Lower lobe of right lung (tissue), 2 donors: ENCODE results near the gene FANK1. TPM values are rescaled to one million over a fixed set of nuclear protein-coding genes. Genes with fewer than 3 reads are reported as not detected.
"Not testable (repeated sequence)": the region's sequence is repeated elsewhere in the genome, so short reads cannot be mapped to it uniquely, and the experiment has no call there.

ENCODE experiments used
- ATAC-seq, 2 donors: fragments of 200-7000 bp; cut with Tn5 transposase; one replicate each; pipeline ENCODE4 v1.9.1; 2020 to 2022; ENCODE audit warnings: mild to moderate bottlenecking in 2 of 2, moderate library complexity in 2 of 2
- DNase-seq: peaks from one replicate; pipeline ENCODE4 v3.0.0-alpha.2; 2020
- H3K27ac ChIP-seq: fragments of 200-600 bp; one replicate; pipeline ENCODE4 v1.8.0; 2022
- H3K27me3 ChIP-seq: fragments of 200-600 bp; one replicate; pipeline ENCODE4 v1.8.0; 2022; ENCODE audit warnings: low read depth
- H3K36me3 ChIP-seq: fragments of 200-600 bp; one replicate; pipeline ENCODE4 v1.8.0; 2022; ENCODE audit warnings: mild to moderate bottlenecking
- H3K4me1 ChIP-seq: fragments of 200-600 bp; one replicate; pipeline ENCODE4 v1.8.0; 2022
- H3K4me3 ChIP-seq: fragments of 200-600 bp; one replicate; pipeline ENCODE4 v1.8.0; 2022; ENCODE audit warnings: mild to moderate bottlenecking
- H3K9me3 ChIP-seq: fragments of 200-600 bp; one replicate; pipeline ENCODE4 v1.8.0; 2022
- intact Hi-C: fragments of 100-400 bp; cut with DNase I; formaldehyde crosslinking; loops from one replicate; pipeline ENCODE4 v1.11.0; 2022
- total RNA-seq: library from RNA; stranded (reverse); fragmentation: NEBNext Ultra II Directional; extraction: Animal tissue kit (Norgen Biotek cat#: 25700); gene quantifications from one replicate; pipeline ENCODE4 v1.2.1, GENCODE V29; 2021
- TF ChIP-seq, protein P1 (sequence below): fragments of 200-600 bp; IDR thresholded peaks from one replicate; pipeline ENCODE4 v1.8.0; 2022; ENCODE audit warnings: antibody characterized with exemption, mild to moderate bottlenecking
- donor health status: DM: no; HTN: yes; CAD: no; lungs with severe emphysema.

FANK1 gene
- total RNA-seq, 1 donor from 2014 or later, result 11.5 TPM

DNA sequence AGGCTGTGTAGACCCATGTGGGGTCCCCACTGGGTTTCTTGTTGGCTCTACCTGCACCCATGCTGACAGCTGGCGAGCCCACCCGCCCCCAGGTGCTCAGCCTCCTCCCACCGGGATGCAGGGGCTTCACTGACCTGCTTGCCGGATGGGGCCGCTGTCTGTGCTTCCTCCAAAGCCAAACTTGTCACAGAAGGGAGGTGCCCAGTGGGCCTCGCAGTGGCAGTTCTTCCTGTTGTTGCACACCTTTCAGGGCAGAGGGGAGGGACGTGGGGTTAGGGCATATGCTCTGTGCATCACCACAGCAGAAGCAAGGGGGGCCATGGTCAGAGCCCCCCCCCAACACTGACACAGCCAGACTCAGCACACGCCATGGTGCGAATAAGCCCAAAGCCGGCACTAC, 146.5 kb downstream of the FANK1 start:
- no peak overlapping the region for H3K27ac ChIP-seq
- intact Hi-C loops, result no loop called here
- DNase-seq, result no peak
- peaks cover 24% of the 10 kb centered on the region for H3K4me1 ChIP-seq
- ATAC-seq, result no peak
- H3K4me3 ChIP-seq, result no peak overlapping the region
- no peaks in the 10 kb centered on the region for H3K27me3 ChIP-seq
- no peaks in the 10 kb centered on the region for H3K36me3 ChIP-seq
- H3K9me3 ChIP-seq, result no peaks in the 10 kb centered on the region
- TF ChIP-seq, protein P1, sequence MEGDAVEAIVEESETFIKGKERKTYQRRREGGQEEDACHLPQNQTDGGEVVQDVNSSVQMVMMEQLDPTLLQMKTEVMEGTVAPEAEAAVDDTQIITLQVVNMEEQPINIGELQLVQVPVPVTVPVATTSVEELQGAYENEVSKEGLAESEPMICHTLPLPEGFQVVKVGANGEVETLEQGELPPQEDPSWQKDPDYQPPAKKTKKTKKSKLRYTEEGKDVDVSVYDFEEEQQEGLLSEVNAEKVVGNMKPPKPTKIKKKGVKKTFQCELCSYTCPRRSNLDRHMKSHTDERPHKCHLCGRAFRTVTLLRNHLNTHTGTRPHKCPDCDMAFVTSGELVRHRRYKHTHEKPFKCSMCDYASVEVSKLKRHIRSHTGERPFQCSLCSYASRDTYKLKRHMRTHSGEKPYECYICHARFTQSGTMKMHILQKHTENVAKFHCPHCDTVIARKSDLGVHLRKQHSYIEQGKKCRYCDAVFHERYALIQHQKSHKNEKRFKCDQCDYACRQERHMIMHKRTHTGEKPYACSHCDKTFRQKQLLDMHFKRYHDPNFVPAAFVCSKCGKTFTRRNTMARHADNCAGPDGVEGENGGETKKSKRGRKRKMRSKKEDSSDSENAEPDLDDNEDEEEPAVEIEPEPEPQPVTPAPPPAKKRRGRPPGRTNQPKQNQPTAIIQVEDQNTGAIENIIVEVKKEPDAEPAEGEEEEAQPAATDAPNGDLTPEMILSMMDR, result no peak

DNA sequence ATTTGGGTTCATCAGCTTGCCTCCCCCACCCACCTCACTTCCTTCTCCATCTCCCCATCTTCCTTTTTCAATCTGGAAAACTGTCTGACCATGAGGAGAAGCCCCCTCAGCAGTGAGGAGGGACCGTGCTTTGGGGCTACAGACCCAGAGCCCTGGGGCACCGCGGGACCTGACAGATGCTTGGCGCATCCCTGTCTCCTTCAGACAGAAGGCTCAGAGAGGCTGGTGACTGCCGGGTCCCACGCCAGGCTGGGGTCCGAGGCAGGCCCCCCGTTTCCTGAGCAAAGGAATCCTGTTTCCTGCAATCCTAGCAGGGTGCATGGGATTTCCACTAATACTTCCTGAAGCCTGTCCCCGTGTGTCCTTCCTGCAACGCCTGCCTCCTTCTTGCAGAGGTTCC, 147.0 kb downstream of the FANK1 start:
- Histone ChIP-seq H3K9me3 (no peaks in the 10 kb centered on the region), H3K27ac (no peak overlapping the region), H3K4me1 (peaks cover 24% of the 10 kb centered on the region), H3K36me3 (no peaks in the 10 kb centered on the region), H3K4me3 (no peak overlapping the region), H3K27me3 (no peaks in the 10 kb centered on the region)
- DNase-seq, result no peak
- TF ChIP-seq, protein P1, result no peak
- ATAC-seq, result no peak
- intact Hi-C loops, result no loop called here

DNA sequence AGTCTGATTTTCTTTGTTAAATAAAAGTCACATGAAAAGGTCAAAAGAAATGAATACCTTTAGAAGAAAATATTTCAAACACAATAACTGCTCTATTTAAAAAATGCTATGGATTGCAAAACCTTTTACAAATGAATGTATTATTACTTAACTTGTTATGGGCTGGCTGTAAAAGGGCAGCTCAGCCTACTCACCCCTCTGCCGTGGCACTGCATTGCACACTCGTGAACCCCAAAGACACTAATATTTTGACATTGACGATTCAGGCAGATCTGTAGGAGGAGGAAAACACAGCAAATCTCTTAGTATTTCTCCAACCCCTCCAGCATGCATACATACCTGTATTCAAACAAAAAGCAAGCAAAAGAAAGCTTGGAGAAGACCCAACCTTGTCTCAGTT, 149.5 kb downstream of the FANK1 start:
- TF ChIP-seq, protein P1, result no peak

GRCh38 chr10:126046831-126047230, 150.5 kb downstream of the FANK1 start:
- no peak overlapping the region for H3K27ac ChIP-seq
- peaks cover 35% of the 10 kb centered on the region for H3K4me1 ChIP-seq
- TF ChIP-seq, protein P1, result no peak
- intact Hi-C loops, result no loop called here
- H3K4me3 ChIP-seq, result no peak overlapping the region
- ATAC-seq, result no peak
- no peak for DNase-seq
- no peaks in the 10 kb centered on the region for H3K36me3 ChIP-seq
- H3K27me3 ChIP-seq, result no peaks in the 10 kb centered on the region
- no peaks in the 10 kb centered on the region for H3K9me3 ChIP-seq

More for the DNA sequence above, 149.5 kb downstream of the FANK1 start:
- H3K4me1 ChIP-seq, result peaks cover 41% of the 10 kb centered on the region
- DNase-seq, result no peak
- no peak overlapping the region for H3K27ac ChIP-seq
- ATAC-seq, result no peak
- no peaks in the 10 kb centered on the region for H3K36me3 ChIP-seq
- no peak overlapping the region for H3K4me3 ChIP-seq
- H3K9me3 ChIP-seq, result no peaks in the 10 kb centered on the region
- intact Hi-C loops, result no loop called here
- no peaks in the 10 kb centered on the region for H3K27me3 ChIP-seq

- H3K36me3 ChIP-seq, H3K27ac ChIP-seq, H3K4me3 ChIP-seq, H3K27me3 ChIP-seq, intact Hi-C loops, ATAC-seq, DNase-seq, H3K9me3 ChIP-seq: not testable (repeated sequence)
- peaks cover 26% of the 10 kb centered on the region for H3K4me1 ChIP-seq
These were observed 151.4 kb downstream of the FANK1 start for GRCh38 chr10:126047749-126048148.

DNA sequence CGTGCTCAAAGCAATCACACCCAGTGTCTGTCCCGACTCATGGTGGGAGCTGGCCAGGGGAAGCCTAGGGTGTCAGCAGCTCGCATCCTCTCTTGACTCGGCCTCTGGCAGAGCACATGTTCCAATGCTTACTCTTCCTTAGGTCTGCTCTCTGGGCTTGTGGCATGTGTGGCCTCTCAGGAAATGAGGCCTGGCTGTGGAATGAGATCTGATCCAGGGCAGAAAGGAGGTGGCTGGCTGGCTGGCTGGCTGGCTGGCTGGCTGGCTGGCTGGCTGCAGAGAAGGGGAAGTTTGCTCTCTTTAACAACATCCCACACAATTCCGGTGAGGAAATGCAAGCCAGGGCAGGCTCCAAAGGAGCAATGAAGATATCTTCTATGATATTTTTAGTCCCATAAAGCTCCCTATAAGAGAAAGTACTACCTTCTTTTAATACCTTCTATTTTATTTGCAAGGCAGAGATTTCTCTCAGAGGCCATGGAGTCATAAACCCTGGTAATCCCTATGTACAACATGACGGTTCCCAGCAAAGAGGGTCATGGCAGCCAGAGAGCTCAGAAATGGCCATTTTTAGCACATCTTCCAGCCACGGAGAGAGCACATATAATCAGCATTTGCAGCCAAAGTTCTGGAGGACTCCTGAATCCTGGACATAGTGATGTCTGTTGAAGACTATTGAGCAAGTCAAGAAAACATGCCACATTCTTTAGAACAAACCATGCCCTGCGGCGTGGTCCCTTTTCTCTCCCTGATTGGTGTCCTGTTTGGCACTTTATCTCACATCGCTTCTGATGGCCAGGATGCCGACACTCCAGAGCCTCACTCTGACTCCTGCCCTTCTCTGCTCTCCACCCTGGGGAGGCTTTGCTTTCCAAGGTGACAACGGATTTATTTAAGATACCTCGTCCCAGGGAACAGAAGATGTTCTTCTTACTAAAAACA, 153.7 kb downstream of the FANK1 start:
- no peaks in the 10 kb centered on the region for H3K9me3 ChIP-seq
- TF ChIP-seq, protein P1, result no peak
- no peaks in the 10 kb centered on the region for H3K36me3 ChIP-seq
- ATAC-seq (peak; percentile 57 to 75), DNase-seq (peak; percentile 63)
- H3K27ac ChIP-seq, result no peak overlapping the region
- intact Hi-C loops, result no loop called here
- no peak overlapping the region for H3K4me3 ChIP-seq
- no peaks in the 10 kb centered on the region for H3K27me3 ChIP-seq
- peaks cover 18% of the 10 kb centered on the region for H3K4me1 ChIP-seq
